Mucosa of descending colon (tissue), 3 donors: Measurements from ENCODE around the gene IL2RA. TPM values are rescaled to one million over a fixed set of nuclear protein-coding genes. Genes with fewer than 3 reads are reported as not detected.
A peak's percentile ranks its signal among the peaks of the same experiment; 100 is the strongest.

Experiments
- ATAC-seq: fragments of 200-7000 bp; cut with Tn5 transposase; one replicate; pipeline ENCODE4 v1.9.1; 2020; ENCODE audit warnings: mild to moderate bottlenecking, moderate library complexity
- DNase-seq, 3 donors: peaks; one replicate each; pipeline ENCODE4 v3.0.0-alpha.2; 2020
- H3K36me3 ChIP-seq: fragments of 200-600 bp; one replicate; pipeline ENCODE4 v1.8.0; 2021; ENCODE audit warnings: low read depth, mild to moderate bottlenecking
- H3K4me1 ChIP-seq: fragments of 200-600 bp; one replicate; pipeline ENCODE4 v1.8.0; 2021; ENCODE audit warnings: low read depth, mild to moderate bottlenecking
- H3K4me3 ChIP-seq: fragments of 200-600 bp; one replicate; pipeline ENCODE4 v1.8.0; 2021; ENCODE audit warnings: mild to moderate bottlenecking
- H3K9me3 ChIP-seq: fragments of 200-600 bp; one replicate; pipeline ENCODE4 v1.8.0; 2021; ENCODE audit warnings: mild to moderate bottlenecking
- intact Hi-C, 2 donors: fragments of 100-400 bp; cut with DNase I in 1 of 2; cut with micrococcal nuclease in 1 of 2; formaldehyde crosslinking; loops; one replicate each; pipeline versions ENCODE4 v1.11.0 to v1.11.1; 2022; cut with DNase I, micrococcal nuclease
- total RNA-seq, 3 donors: library from RNA; stranded (reverse); fragmentation: NEBNext Ultra II Directional in 2 of 3; extraction: Animal tissue kit (Norgen Biotek cat#: 25700) in 2 of 3; gene quantifications; one replicate each; pipeline versions ENCODE4 v1.2.1 to v1.2.4, GENCODE V29; 2021 to 2023
- TF ChIP-seq, protein P1 (sequence below): fragments of 200-600 bp; IDR thresholded peaks from one replicate; pipeline ENCODE4 v1.8.0; 2022; ENCODE audit warnings: antibody characterized with exemption, mild to moderate bottlenecking
- donor health status: DM: no; HTN: no; CAD: no; lungs with moderate emphysema.
- donor health status: DM: no; HTN: no; CAD: no.
- donor health status: DM: no; HTN: yes; CAD: no.

IL2RA gene
- total RNA-seq, 3 donors from 2014 or later: 1.2 to 3.7 (median 2.1) TPM

DNA sequence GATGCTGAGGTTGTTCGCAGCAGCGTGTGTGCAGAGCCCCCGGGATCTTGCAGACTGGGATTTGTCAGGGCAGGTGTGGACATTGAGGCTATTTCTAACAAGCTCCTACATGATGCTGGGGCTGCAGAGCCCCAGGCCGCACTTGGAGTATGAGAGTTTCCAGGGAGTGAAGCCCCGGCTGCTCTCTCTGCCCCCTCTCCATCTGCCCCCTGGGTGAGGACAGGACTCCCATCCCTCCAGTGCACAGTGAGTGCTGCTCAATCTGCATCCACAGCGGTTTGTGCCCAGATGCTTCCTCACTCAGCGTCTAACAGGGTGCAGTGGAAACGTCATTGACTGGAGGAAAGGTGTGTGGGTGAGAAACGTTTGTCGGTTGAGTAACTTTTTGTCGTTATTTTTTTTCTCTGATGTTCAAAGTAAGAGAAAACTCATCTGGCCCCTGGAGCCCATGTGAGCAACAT, 25.3 kb downstream of the IL2RA start:
- DNase-seq (peak in 1 of 3 donors; percentile 4), ATAC-seq (no peak)
- TF ChIP-seq, protein P1, sequence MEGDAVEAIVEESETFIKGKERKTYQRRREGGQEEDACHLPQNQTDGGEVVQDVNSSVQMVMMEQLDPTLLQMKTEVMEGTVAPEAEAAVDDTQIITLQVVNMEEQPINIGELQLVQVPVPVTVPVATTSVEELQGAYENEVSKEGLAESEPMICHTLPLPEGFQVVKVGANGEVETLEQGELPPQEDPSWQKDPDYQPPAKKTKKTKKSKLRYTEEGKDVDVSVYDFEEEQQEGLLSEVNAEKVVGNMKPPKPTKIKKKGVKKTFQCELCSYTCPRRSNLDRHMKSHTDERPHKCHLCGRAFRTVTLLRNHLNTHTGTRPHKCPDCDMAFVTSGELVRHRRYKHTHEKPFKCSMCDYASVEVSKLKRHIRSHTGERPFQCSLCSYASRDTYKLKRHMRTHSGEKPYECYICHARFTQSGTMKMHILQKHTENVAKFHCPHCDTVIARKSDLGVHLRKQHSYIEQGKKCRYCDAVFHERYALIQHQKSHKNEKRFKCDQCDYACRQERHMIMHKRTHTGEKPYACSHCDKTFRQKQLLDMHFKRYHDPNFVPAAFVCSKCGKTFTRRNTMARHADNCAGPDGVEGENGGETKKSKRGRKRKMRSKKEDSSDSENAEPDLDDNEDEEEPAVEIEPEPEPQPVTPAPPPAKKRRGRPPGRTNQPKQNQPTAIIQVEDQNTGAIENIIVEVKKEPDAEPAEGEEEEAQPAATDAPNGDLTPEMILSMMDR: no peak
- H3K9me3 ChIP-seq: no peaks in the 10 kb centered on the region
- H3K36me3 ChIP-seq: no peaks in the 10 kb centered on the region
- intact Hi-C loops: no loop called here
- H3K4me3 ChIP-seq: no peak overlapping the region
- no peaks in the 10 kb centered on the region for H3K4me1 ChIP-seq

- intact Hi-C loops: no loop called here
- ATAC-seq: no peak
- peak in 1 of 3 donors; percentile 0 for DNase-seq
These were observed 26.1 kb downstream of the IL2RA start for GRCh38 chr10:6035931-6036575.

DNA sequence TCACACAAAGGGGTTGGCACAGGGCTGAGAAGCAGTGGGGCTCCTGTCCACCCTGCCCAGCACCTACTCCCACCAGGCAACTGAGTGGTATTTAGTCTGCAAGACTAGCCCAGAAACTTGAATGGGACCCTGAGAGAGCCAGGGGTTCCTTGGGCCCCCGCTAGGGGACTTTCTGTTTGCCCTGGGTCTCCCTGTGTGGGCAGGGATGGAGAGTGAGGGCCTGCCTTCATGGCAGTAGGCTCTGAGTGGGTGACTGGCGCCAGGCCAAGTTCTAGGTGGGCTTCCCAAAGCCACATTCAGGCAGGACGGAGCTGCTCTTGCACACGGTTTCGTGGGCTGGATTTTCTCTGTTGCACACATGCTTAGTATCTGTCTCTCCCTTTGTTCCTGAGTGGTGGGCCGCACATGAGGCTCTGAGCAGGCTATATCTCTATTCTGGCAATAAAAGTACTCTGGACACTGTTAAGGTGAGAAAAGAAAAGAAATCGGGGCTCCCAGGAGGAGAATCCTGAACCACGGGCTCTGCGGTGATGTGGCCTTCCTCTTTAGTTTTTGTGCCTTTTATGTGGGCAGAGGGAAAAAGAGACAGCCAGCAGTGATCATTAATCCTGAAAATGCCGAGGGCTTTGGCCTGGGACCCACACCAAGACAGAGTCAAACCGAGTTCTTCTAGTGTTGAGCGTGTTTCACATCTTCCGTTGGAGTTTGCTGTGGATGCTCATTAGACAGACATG, 26.9 kb downstream of the IL2RA start:
- H3K9me3 ChIP-seq: peaks cover 3% of the 10 kb centered on the region
- H3K4me1 ChIP-seq: no peaks in the 10 kb centered on the region
- DNase-seq (peak in 1 of 3 donors; percentile 1), ATAC-seq (no peak)
- H3K4me3 ChIP-seq: no peak overlapping the region
- no peaks in the 10 kb centered on the region for H3K36me3 ChIP-seq
- TF ChIP-seq, protein P1: no peak
- intact Hi-C loops: no loop called here

More at GRCh38 chr10:6035931-6036575, 26.1 kb downstream of the IL2RA start:
- Histone ChIP-seq H3K4me3 (no peak overlapping the region), H3K36me3 (no peaks in the 10 kb centered on the region), H3K9me3 (peaks cover 1% of the 10 kb centered on the region), H3K4me1 (no peaks in the 10 kb centered on the region)
- TF ChIP-seq, protein P1: no peak

- Histone ChIP-seq H3K9me3 (peaks cover 3% of the 10 kb centered on the region), H3K4me1 (no peaks in the 10 kb centered on the region), H3K4me3 (no peak overlapping the region), H3K36me3 (no peaks in the 10 kb centered on the region)
- ATAC-seq (no peak), DNase-seq (no peak)
- intact Hi-C loops: no loop called here
- TF ChIP-seq, protein P1: no peak
These were observed 27.8 kb downstream of the IL2RA start for GRCh38 chr10:6034371-6034770.

DNA sequence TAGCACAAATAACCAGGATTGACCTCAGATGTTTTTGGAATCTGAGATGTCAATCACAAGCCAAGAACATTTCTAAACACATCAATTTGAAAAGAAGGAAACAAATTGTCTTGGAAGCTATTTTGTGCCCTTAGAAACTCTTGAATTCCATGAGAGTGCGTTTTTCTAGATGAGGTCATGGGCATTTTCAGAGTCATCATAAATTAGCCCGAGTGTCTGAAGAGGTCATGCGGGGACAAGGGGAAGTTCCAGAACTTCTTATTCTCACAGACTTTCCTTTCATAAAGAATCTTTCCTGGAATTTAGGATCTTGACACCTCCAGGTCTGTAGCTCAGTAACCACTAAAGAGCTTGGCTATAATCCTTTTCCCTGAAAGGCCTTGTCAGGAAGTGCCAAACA, 28.2 kb downstream of the IL2RA start:
- DNase-seq (peak in 1 of 3 donors; percentile 28), ATAC-seq (peak; percentile 24)
- TF ChIP-seq, protein P1: no peak
- H3K4me1 ChIP-seq: no peaks in the 10 kb centered on the region
- no peak overlapping the region for H3K4me3 ChIP-seq
- H3K9me3 ChIP-seq: peaks cover 3% of the 10 kb centered on the region
- intact Hi-C loops: no loop called here
- no peaks in the 10 kb centered on the region for H3K36me3 ChIP-seq
